Liver (tissue), 9 donors: ENCODE measurements around the gene CACNA1E. TPM values are rescaled to one million over a fixed set of nuclear protein-coding genes. Genes with fewer than 3 reads are reported as not detected.

ENCODE experiments used
- DNase-seq: peaks from one replicate; pipeline ENCODE4 v3.0.0-alpha.2; 2017; ENCODE audit warnings: low spot score
- H3K27ac ChIP-seq, 2 donors: one replicate each; pipeline ENCODE4 v1.7.0; 2013; ENCODE audit warnings: inconsistent platforms in 2 of 2, low read length in 2 of 2, control low read depth in 1 of 2, low read depth in 1 of 2, mild to moderate bottlenecking in 1 of 2
- H3K27me3 ChIP-seq, 4 donors: one replicate each; pipeline versions ENCODE4 v1.6.1 to v1.7.0; 2013; ENCODE audit warnings: low read length in 3 of 4, inconsistent platforms in 1 of 4, mild to moderate bottlenecking in 1 of 4, moderate library complexity in 1 of 4; ENCODE audit not compliant: control insufficient read depth in 4 of 4, insufficient read depth in 4 of 4
- H3K36me3 ChIP-seq, 4 donors: one replicate each; pipeline versions ENCODE4 v1.6.1 to v1.7.0; 2013; ENCODE audit warnings: low read length in 3 of 4, mild to moderate bottlenecking in 3 of 4, low read depth in 1 of 4, moderate library complexity in 1 of 4; ENCODE audit not compliant: control insufficient read depth in 4 of 4, insufficient read depth in 3 of 4
- H3K4me1 ChIP-seq, 4 donors: one replicate each; pipeline versions ENCODE4 v1.6.1 to v1.7.0; 2013; ENCODE audit warnings: low read length in 3 of 4, mild to moderate bottlenecking in 3 of 4, moderate library complexity in 1 of 4; ENCODE audit not compliant: control insufficient read depth in 4 of 4, insufficient read depth in 4 of 4
- H3K4me3 ChIP-seq, 3 donors: one replicate each; pipeline versions ENCODE4 v1.6.1 to v1.7.0; 2013; ENCODE audit warnings: low read length in 3 of 3, control low read depth in 1 of 3, low read depth in 1 of 3, mild to moderate bottlenecking in 1 of 3
- H3K9ac ChIP-seq, 2 donors: one replicate each; pipeline ENCODE4 v1.7.0; 2013; ENCODE audit warnings: low read length in 2 of 2, mild to moderate bottlenecking in 2 of 2, moderate library complexity in 2 of 2, control low read depth in 1 of 2, low read depth in 1 of 2
- H3K9me3 ChIP-seq, 4 donors: one replicate each; pipeline versions ENCODE4 v1.6.1 to v1.7.0; 2013; ENCODE audit warnings: low read length in 3 of 4; ENCODE audit not compliant: control insufficient read depth in 4 of 4
- ATF3 ChIP-seq: IDR thresholded peaks from 2 replicates; pipeline ENCODE4 v1.6.1; 2016; ENCODE audit warnings: antibody characterized with exemption
- EGR1 ChIP-seq, 2 donors: IDR thresholded peaks; 2 replicates each; pipeline ENCODE4 v1.6.1; 2016 to 2018; ENCODE audit warnings: antibody characterized with exemption in 2 of 2, low read depth in 2 of 2
- FOXA1 ChIP-seq: IDR thresholded peaks from 2 replicates; pipeline ENCODE4 v1.6.1; 2016; ENCODE audit warnings: antibody characterized with exemption
- FOXA2 ChIP-seq: IDR thresholded peaks from 2 replicates; pipeline ENCODE4 v1.6.1; 2016; ENCODE audit warnings: antibody characterized with exemption
- GABPA ChIP-seq, 2 donors: IDR thresholded peaks in 1 of 2; conservative IDR thresholded peaks in 1 of 2; 2 replicates each; pipeline ENCODE4 v1.6.1; 2016; ENCODE audit warnings: antibody characterized with exemption in 2 of 2, mild to moderate bottlenecking in 1 of 2, moderate library complexity in 1 of 2
- HNF4G ChIP-seq: IDR thresholded peaks from 2 replicates; pipeline ENCODE4 v1.6.1; 2016; ENCODE audit warnings: antibody characterized with exemption
- JUND ChIP-seq, 2 donors: IDR thresholded peaks; 2 replicates each; pipeline ENCODE4 v1.6.1; 2016; ENCODE audit warnings: antibody characterized with exemption in 2 of 2
- MAX ChIP-seq: IDR thresholded peaks from 2 replicates; pipeline ENCODE4 v1.6.1; 2016; ENCODE audit warnings: antibody characterized with exemption
- NR2F2 ChIP-seq: IDR thresholded peaks from 2 replicates; pipeline ENCODE4 v1.6.1; 2016; ENCODE audit warnings: antibody characterized with exemption
- REST ChIP-seq: IDR thresholded peaks from 2 replicates; pipeline ENCODE4 v1.6.1; 2016; ENCODE audit warnings: antibody characterized with exemption, mild to moderate bottlenecking
- RXRA ChIP-seq, 2 donors: IDR thresholded peaks; 2 replicates each; pipeline ENCODE4 v1.6.1; 2017 to 2018; ENCODE audit warnings: antibody characterized with exemption in 2 of 2, mild to moderate bottlenecking in 1 of 2
- TAF1 ChIP-seq: conservative IDR thresholded peaks from 2 replicates; pipeline ENCODE4 v1.6.1; 2016; ENCODE audit warnings: antibody characterized with exemption, mild to moderate bottlenecking
- YY1 ChIP-seq: IDR thresholded peaks from 2 replicates; pipeline ENCODE4 v1.6.1; 2016; ENCODE audit warnings: antibody characterized with exemption, mild to moderate bottlenecking
- WGBS: extraction: QIAGEN DNeasy Blood & Tissue Kit; methylation state at CpG from one replicate; pipeline ENCODE4 v1.1.7; 2013; 5-methylcytosine and 5-hydroxymethylcytosine counted together
- polyA plus RNA-seq, 2 donors: library from polyadenylated mRNA; stranded (reverse) in 1 of 2; unstranded in 1 of 2; fragments of 200-250 nt in 1 of 2; fragments of >200 nt in 1 of 2; fragmentation: Nextera tagmentation in 1 of 2; extraction: Ambion mirVana in 1 of 2; gene quantifications; one replicate each; pipeline versions ENCODE4 v1.2.1 to v1.2.3, GENCODE V29; 2013 to 2015
- total RNA-seq, 2 donors: library from RNA; depleted of rRNA; stranded (reverse); fragments of >200 nt; gene quantifications; one replicate each; pipeline ENCODE4 v1.2.3, GENCODE V29; 2014
- donor health status: healthy.
- donor health status: healthy.
- donor health status: healthy.
- donor health status: healthy.
- donor health status: healthy.

Gene CACNA1E
- total and polyA plus RNA-seq, 4 donors = under 0.01 to 0.08 (median 0.01) TPM; not detected in 1

- Histone ChIP-seq H3K9me3 (peaks cover 0 to 2% (median 0%) of the 10 kb centered on the region in 4 donors), H3K4me1 (no peaks in the 10 kb centered on the region), H3K27me3 (no peaks in the 10 kb centered on the region), H3K27ac (no peak overlapping the region), H3K36me3 (no peaks in the 10 kb centered on the region), H3K9ac (no peak overlapping the region), H3K4me3 (no peak overlapping the region)
- 79% methylated on average over 3 of the region's 3 CpGs for WGBS
- no peak for DNase-seq
- TF ChIP-seq ATF3 (no peak), YY1 (no peak), FOXA2 (no peak), JUND (IDR thresholded peaks at IDR 0.05) (no peak), MAX (no peak), REST (no peak), RXRA (IDR thresholded peaks at IDR 0.05) (no peak), HNF4G (no peak)
Observed at GRCh38 chr1:181443231-181443853, 40.0 kb upstream of the CACNA1E start.

GRCh38 chr1:181445436-181445835 is 37.9 kb upstream of the CACNA1E start:
- DNase-seq = no peak
- Histone ChIP-seq H3K36me3 (no peaks in the 10 kb centered on the region), H3K9ac (no peak overlapping the region), H3K4me1 (no peaks in the 10 kb centered on the region), H3K27ac (no peak overlapping the region), H3K9me3 (peaks cover 0 to 2% (median 0%) of the 10 kb centered on the region in 4 donors), H3K27me3 (no peaks in the 10 kb centered on the region), H3K4me3 (no peak overlapping the region)
- TF ChIP-seq NR2F2 (no peak), TAF1 (no peak), HNF4G (no peak), GABPA (IDR thresholded peaks at IDR 0.05 in 1 of 2, conservative IDR thresholded peaks at IDR 0.05 in 1 of 2) (no peak), JUND (IDR thresholded peaks at IDR 0.05) (no peak), ATF3 (no peak), FOXA1 (no peak), YY1 (no peak), REST (no peak), EGR1 (IDR thresholded peaks at IDR 0.05; ENCODE audit: low read depth in 2 of 2) (no peak)
